ENCODE results near the gene XPO4. TPM values are rescaled to one million over a fixed set of nuclear protein-coding genes. Genes with fewer than 3 reads are reported as not detected.

The XPO4 gene
- total and polyA plus RNA-seq, 2 of the 8 experiments (the other 6 are each of a cell fraction or from before 2014, with no cell fraction given): 11.9 to 33.3 TPM

DNA sequence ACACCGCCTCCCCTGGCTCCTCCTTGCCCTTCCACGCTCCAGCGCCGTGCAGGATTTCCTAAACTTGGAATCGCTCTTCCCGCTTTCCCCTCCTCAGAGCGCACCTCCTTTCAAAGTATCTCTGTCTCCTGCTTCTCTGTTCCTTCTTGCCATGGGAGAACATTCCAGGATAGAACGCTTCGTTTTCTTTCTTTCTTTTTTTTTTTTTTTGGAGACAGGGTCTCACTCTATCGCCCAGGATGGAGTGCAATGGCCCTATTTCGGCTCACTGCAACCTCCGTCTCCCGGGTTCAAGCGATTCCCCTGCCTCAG is 574 bp upstream of the XPO4 start:
- Histone ChIP-seq H3K27me3 (replicated peaks in 1 of 4; ENCODE audit: control insufficient read depth in 3 of 4, extremely low read depth in 1 of 4, insufficient read depth in 3 of 4, low read length in 3 of 4) (no peaks in the 10 kb centered on the region), H3K9me3 (ENCODE audit: insufficient read depth in 2 of 2, low read depth in 1 of 2, low read length in 1 of 2) (no peaks in the 10 kb centered on the region), H2BK15ac (ENCODE audit: low read length) (no peak overlapping the region), H2BK12ac (ENCODE audit: low read depth, low read length) (peak overlapping the region; percentile 90; the same call in 1 of the 2 replicates), H4K5ac (ENCODE audit: insufficient read length, low read depth, low read length) (peak overlapping the region; percentile 98), H2AK5ac (ENCODE audit: low read depth, low read length) (no peak overlapping the region; the same call in 1 of the 2 replicates), H3K56ac (replicated peaks; ENCODE audit: insufficient read length, low read depth, low read length) (peak overlapping the region; percentile 97), H3K23me2 (ENCODE audit: low read depth, low read length) (peaks cover 7% of the 10 kb centered on the region), H3K18ac (ENCODE audit: extremely low read depth, low read length) (peak overlapping the region; percentile 99), H3K79me1 (ENCODE audit: low read depth, low read length) (peaks cover 4% of the 10 kb centered on the region; the same call in 1 of the 2 replicates), H3K4ac (replicated peaks; ENCODE audit: insufficient read length, low read depth, low read length) (peak overlapping the region; percentile 100), H3K23ac (ENCODE audit: insufficient read length) (peak overlapping the region; percentile 92), H2BK120ac (replicated peaks; ENCODE audit: low read depth, low read length) (peak overlapping the region; percentile 87), H4K8ac (ENCODE audit: extremely low read depth, insufficient read depth, low read length) (peak overlapping the region; percentile 98; the same call in 1 of the 2 replicates), H3K27ac (ENCODE audit: low read depth, low read length) (peak overlapping the region; percentile 95; the same call in 1 of the 2 replicates), H4K91ac (replicated peaks; ENCODE audit: insufficient read length, low read length) (peak overlapping the region; percentile 96), H3K36me3 (ENCODE audit: control insufficient read depth in 2 of 4, insufficient read depth in 4 of 4, low read length in 3 of 4) (peaks cover 0 to 4% (median 2%) of the 10 kb centered on the region in 4 experiments; a peak in 3 of 8 replicates), H2BK5ac (ENCODE audit: low read depth, low read length) (peak overlapping the region; percentile 96; the same call in 1 of the 2 replicates), H2BK20ac (ENCODE audit: low read length) (no peak overlapping the region), H3K4me1 (replicated peaks in 1 of 4; ENCODE audit: control insufficient read depth in 3 of 4, insufficient read depth in 4 of 4, low read length in 3 of 4) (no peaks in the 10 kb centered on the region; a peak in 1 of 7 replicates), H3K9ac (replicated peaks in 1 of 4; ENCODE audit: extremely low read depth in 1 of 4, low read depth in 3 of 4, low read length in 3 of 4) (peak overlapping the region; percentile 94 to 98 (median 96)), H3K4me3 (ENCODE audit: extremely low read depth in 1 of 4, insufficient read depth in 2 of 4, low read depth in 3 of 4, low read length in 4 of 4) (peak overlapping the region; percentile 90 to 99 (median 96)), H2AFZ (ENCODE audit: low read length) (peak overlapping the region; percentile 91; the same call in 1 of the 2 replicates), H3K4me2 (ENCODE audit: insufficient read depth in 1 of 2, low read depth in 2 of 2, low read length in 2 of 2) (peak overlapping the region; percentile 92 to 98), H3K14ac (ENCODE audit: insufficient read length) (peak overlapping the region; percentile 100), H3K79me2 (ENCODE audit: control insufficient read depth in 1 of 2, insufficient read depth in 2 of 2, low read length in 2 of 2) (peaks cover 37 to 43% of the 10 kb centered on the region in 2 experiments), H4K20me1 (replicated peaks in 1 of 2; ENCODE audit: control insufficient read depth in 1 of 2, insufficient read depth in 2 of 2, low read length in 2 of 2) (no peaks in the 10 kb centered on the region)
- ChIA-PET CTCF (ENCODE audit: partially characterized antibody) (interaction anchor here (0.8 kb wide), 1 partner anchor 23 kb away, joined by 3 read pairs; no protein-coding TSS in a partner anchor), POLR2A (ENCODE audit: partially characterized antibody) (interaction anchor here (0.6 to 4.3 kb wide), 10 partner anchors 9 to 273 kb away, joined by 3 to 22 read pairs (median 4); partner anchors contain the start of genes MRPL57 and SKA3)
- 4% methylated on average over 8 of the region's 14 CpGs; no CpG with 5 or more reads in 1 of the 2 experiments for WGBS, 2 experiments (ENCODE audit: extremely low coverage in 1 of 2, insufficient coverage in 1 of 2, insufficient read length in 1 of 2, insufficient replicate concordance in 2 of 2, low coverage in 1 of 2, low lambda C conversion rate in 2 of 2, missing lambda C conversion rate in 1 of 2)
- DNase-seq (ENCODE audit: low read depth in 1 of 2, low spot score in 2 of 2) (no peak), FAIRE-seq (no peak)
- peak; percentile 68 for TF ChIP-seq KDM4A (IDR thresholded peaks at IDR 0.05; ENCODE audit: low read depth, low read length, severe bottlenecking)
- TF ChIP-seq ATF2 (IDR thresholded peaks at IDR 0.05; ENCODE audit: low read length): no peak
- no peak for TF ChIP-seq NANOG (IDR thresholded peaks at IDR 0.05; ENCODE audit: insufficient read depth, low read depth, low read length, poor library complexity, severe bottlenecking)
